Prostate gland (tissue), 2 donors: ENCODE results near the gene THSD7A. TPM values are rescaled to one million over a fixed set of nuclear protein-coding genes. Genes with fewer than 3 reads are reported as not detected.

Experiments
- DNase-seq: peaks from one replicate; pipeline ENCODE4 v3.0.0-alpha.2; 2019; ENCODE audit warnings: low spot score
- H3K27ac ChIP-seq, 2 donors: fragments of 200-600 bp; sonication (generic); 2 replicates each; pipeline ENCODE4 v1.5.1; 2017 to 2019
- H3K27me3 ChIP-seq: fragments of 200-600 bp; sonication (generic); replicated peaks from 2 replicates; pipeline ENCODE4 v1.5.1; 2019; ENCODE audit not compliant: insufficient read depth
- H3K36me3 ChIP-seq, 2 donors: fragments of 200-600 bp; sonication (generic); 1 replicate in 1 of 2; 2 replicates in 1 of 2; pipeline versions ENCODE4 v1.5.1 to v1.8.1; 2017 to 2019
- H3K4me1 ChIP-seq: fragments of 200-600 bp; sonication (generic); replicated peaks from 2 replicates; pipeline ENCODE4 v1.5.1; 2019
- H3K4me3 ChIP-seq, 2 donors: fragments of 200-600 bp; sonication (generic); 2 replicates each; pipeline ENCODE4 v1.5.1; 2017 to 2019
- H3K9me3 ChIP-seq: fragments of 200-600 bp; sonication (generic); 2 replicates; pipeline ENCODE4 v1.5.1; 2017
- POLR2A ChIP-seq: fragments of 450-650 bp; IDR thresholded peaks from one replicate; pipeline ENCODE4 v1.6.1; 2016; ENCODE audit warnings: antibody characterized with exemption, mild to moderate bottlenecking
- POLR2AphosphoS5 ChIP-seq: sonication (generic); formaldehyde crosslinking; IDR thresholded peaks from one replicate; pipeline ENCODE4 v1.6.1; 2017; ENCODE audit warnings: antibody characterized with exemption
- WGBS: methylation state at CpG from one replicate; pipeline ENCODE4 v1.1.5; 2018; 5-methylcytosine and 5-hydroxymethylcytosine counted together
- intact Hi-C: fragments of 100-400 bp; cut with DNase I; formaldehyde crosslinking; loops from one replicate; pipeline ENCODE4 v1.14.2; 2022
- total RNA-seq, 2 donors: library from RNA; depleted of rRNA; stranded (reverse); fragments of >200 nt; gene quantifications; one replicate each; pipeline ENCODE4 v1.1.0, GENCODE V29; 2016
- TF ChIP-seq, protein P1 (sequence below), 4 experiments: fragments of 200-600 bp in 2 of 4; fragments of 450-650 bp in 2 of 4; sonication (generic) in 2 of 4; IDR thresholded peaks; 1 replicate in 3 of 4; 2 replicates in 1 of 4; pipeline ENCODE4 v1.5.1; 2016 to 2019; ENCODE audit warnings: antibody characterized with exemption in 4 of 4, mild to moderate bottlenecking in 2 of 4, moderate library complexity in 2 of 4

Gene THSD7A
- total RNA-seq, 2 donors from 2014 or later = 3.1 to 9.9 TPM

DNA sequence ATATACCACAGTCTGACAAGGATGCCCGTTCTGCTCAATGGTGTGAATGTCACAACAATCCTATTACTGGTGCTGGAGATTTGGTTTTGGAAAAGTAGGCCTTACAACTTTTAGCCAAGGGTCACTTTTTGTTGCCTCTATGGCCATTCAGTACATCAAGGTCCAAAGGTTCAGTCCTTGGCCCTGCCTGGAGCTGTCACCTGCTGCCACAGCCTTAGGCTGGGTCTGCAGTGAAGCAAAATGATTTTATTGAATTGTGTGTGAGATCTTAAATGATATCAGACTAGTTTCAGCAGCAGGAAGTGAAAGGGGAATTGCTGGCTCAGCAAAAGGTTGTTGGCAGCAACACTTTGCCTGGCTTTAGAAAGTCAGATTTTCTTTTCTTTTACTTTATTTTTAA lies 427.6 kb downstream of the THSD7A start:
- Histone ChIP-seq H3K4me3 (no peak overlapping the region), H3K4me1 (no peaks in the 10 kb centered on the region), H3K9me3 (no peaks in the 10 kb centered on the region), H3K36me3 (no peaks in the 10 kb centered on the region), H3K27me3 (no peaks in the 10 kb centered on the region), H3K27ac (no peak overlapping the region)
- TF ChIP-seq POLR2A (no peak), POLR2AphosphoS5 (no peak)
- TF ChIP-seq, protein P1, sequence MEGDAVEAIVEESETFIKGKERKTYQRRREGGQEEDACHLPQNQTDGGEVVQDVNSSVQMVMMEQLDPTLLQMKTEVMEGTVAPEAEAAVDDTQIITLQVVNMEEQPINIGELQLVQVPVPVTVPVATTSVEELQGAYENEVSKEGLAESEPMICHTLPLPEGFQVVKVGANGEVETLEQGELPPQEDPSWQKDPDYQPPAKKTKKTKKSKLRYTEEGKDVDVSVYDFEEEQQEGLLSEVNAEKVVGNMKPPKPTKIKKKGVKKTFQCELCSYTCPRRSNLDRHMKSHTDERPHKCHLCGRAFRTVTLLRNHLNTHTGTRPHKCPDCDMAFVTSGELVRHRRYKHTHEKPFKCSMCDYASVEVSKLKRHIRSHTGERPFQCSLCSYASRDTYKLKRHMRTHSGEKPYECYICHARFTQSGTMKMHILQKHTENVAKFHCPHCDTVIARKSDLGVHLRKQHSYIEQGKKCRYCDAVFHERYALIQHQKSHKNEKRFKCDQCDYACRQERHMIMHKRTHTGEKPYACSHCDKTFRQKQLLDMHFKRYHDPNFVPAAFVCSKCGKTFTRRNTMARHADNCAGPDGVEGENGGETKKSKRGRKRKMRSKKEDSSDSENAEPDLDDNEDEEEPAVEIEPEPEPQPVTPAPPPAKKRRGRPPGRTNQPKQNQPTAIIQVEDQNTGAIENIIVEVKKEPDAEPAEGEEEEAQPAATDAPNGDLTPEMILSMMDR (IDR thresholded peaks at IDR 0.05) = no peak
- WGBS = 76% methylated on average over 1 of the region's 1 CpG
- DNase-seq = no peak
- intact Hi-C loops = no loop called here

DNA sequence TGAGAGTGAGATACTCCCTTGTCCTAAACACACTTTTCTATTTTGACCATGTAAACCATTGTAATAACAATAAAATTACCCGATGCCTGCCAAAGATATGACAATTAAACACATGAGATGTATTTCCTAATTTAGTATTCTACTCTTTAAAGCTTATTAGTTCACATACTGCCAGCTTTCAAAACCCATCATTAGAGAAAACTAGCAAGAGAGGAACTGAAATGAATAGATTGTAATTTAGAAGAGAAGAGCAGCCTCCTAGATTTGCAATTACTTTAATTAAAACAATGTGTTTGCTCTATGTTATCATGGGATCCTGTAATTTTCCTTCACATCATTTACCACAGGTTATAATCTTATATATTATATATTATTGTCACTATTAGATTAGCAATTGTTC lies 428.2 kb downstream of the THSD7A start:
- no peaks in the 10 kb centered on the region for H3K27me3 ChIP-seq
- H3K4me1 ChIP-seq = no peaks in the 10 kb centered on the region
- H3K4me3 ChIP-seq = no peak overlapping the region
- H3K27ac ChIP-seq = no peak overlapping the region
- TF ChIP-seq POLR2AphosphoS5 = no peak
- TF ChIP-seq, protein P1 (IDR thresholded peaks at IDR 0.05) = no peak
- TF ChIP-seq POLR2A = no peak
- WGBS = 38% methylated on average over 1 of the region's 1 CpG
- intact Hi-C loops = no loop called here
- H3K9me3 ChIP-seq = no peaks in the 10 kb centered on the region
- no peaks in the 10 kb centered on the region for H3K36me3 ChIP-seq
- DNase-seq = no peak

DNA sequence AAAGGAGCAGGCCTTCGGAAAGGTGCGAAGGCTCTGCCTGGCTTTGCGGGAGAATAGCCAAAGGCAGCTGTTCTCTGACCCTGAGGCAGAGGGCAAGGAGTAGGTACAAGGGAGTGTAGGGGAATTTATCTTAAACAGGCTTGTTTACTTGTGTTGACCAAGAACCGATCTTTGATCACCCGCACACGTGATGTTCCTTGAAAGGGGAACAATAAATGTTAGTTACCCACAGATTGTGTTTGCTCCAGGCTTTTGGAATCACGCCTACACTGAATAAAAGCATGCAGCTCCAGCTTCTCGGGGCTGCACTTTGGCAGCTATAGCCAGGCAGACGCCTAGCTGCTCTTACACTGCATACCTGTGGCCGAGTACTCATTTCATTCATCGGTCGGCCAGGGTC lies 437.6 kb downstream of the THSD7A start:
- intact Hi-C loops = no loop called here
- Histone ChIP-seq H3K36me3 (no peaks in the 10 kb centered on the region), H3K9me3 (no peaks in the 10 kb centered on the region), H3K4me1 (no peaks in the 10 kb centered on the region), H3K4me3 (no peak overlapping the region), H3K27me3 (no peaks in the 10 kb centered on the region), H3K27ac (no peak overlapping the region)
- 84% methylated on average over 12 of the region's 12 CpGs for WGBS
- TF ChIP-seq, protein P1 (IDR thresholded peaks at IDR 0.05) = no peak
- TF ChIP-seq POLR2AphosphoS5 = no peak
- TF ChIP-seq POLR2A = no peak
- DNase-seq = no peak

DNA sequence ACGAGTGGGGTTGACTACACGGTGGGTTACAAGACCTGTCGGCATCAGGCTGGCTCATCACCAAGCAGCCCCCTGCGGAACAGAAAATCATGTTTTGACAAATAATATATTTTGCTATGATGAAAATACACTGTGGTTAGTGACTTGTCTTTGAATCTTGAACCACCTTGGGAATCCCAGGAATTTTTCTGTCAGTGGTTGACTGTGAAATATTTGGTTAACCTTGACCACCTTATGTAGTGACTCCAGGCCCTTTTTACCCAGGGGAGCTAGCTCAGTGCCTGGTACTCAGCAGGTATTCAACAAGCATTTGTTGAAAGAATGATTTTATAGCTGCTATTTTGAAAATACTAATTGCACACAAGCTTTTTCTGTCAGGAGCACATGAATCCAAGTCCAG lies 452.4 kb downstream of the THSD7A start:
- WGBS = 95% methylated on average over 4 of the region's 4 CpGs
- no peak for DNase-seq
- H3K4me1 ChIP-seq = no peaks in the 10 kb centered on the region
- H3K4me3 ChIP-seq = no peak overlapping the region
- no peak for TF ChIP-seq POLR2A
- TF ChIP-seq, protein P1 (IDR thresholded peaks at IDR 0.05) = no peak
- no peak for TF ChIP-seq POLR2AphosphoS5
- H3K9me3 ChIP-seq = no peaks in the 10 kb centered on the region
- intact Hi-C loops = no loop called here
- H3K27me3 ChIP-seq = no peaks in the 10 kb centered on the region
- no peaks in the 10 kb centered on the region for H3K36me3 ChIP-seq
- H3K27ac ChIP-seq = no peak overlapping the region

DNA sequence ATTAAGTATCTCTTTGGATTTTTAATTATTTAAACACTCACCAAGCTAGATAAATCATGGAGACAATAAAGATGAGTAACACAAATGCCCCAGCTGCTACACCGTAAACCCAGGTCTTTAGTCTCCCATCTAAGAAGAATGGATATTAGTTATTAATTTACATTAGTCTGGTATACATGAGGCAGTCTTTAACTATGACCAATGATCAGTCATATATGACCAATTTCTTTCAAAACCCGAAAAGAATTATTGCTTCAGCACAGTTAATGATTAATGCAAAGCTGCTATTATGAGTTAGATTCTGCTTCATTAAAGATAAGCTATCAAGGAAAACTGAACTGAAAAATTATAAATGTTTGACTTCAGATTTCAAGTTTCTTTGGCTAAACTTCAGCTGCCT lies 455.5 kb downstream of the THSD7A start:
- H3K4me3 ChIP-seq = no peak overlapping the region
- H3K36me3 ChIP-seq = no peaks in the 10 kb centered on the region
- no peak for DNase-seq
- no peaks in the 10 kb centered on the region for H3K4me1 ChIP-seq
- intact Hi-C loops = no loop called here
- TF ChIP-seq, protein P1 (IDR thresholded peaks at IDR 0.05) = no peak
- TF ChIP-seq POLR2AphosphoS5 (no peak), POLR2A (no peak)
- no peaks in the 10 kb centered on the region for H3K27me3 ChIP-seq
- no peaks in the 10 kb centered on the region for H3K9me3 ChIP-seq
- no peak overlapping the region for H3K27ac ChIP-seq
- 79% methylated on average over 2 of the region's 2 CpGs for WGBS
